ENCODE data around the gene HIF1A. TPM values are rescaled to one million over a fixed set of nuclear protein-coding genes. Genes with fewer than 3 reads are reported as not detected.

Gene HIF1A
- total and polyA plus RNA-seq, 2 of the 8 experiments (the other 6 are each of a cell fraction or from before 2014, with no cell fraction given) = 54.8 to 175 TPM

DNA sequence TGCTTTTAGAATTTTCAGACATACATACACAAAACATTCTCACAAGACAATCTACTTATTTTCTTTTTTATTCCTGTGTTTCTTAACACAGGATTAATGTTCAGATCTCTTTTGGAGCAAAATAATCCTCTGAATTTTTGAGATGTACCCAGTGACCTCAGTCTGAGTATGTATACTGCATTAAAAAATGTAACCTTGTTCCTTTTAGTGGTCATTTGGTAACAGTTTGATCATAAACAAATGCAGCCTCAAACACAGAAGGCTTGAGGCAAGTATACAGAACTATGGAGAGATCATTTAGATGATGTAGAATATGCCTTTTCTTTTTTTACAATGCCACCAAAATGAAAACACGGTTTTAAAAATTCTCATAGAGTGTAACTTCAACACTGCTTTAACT lies 9.7 kb downstream of the HIF1A start:
- Histone ChIP-seq H2BK12ac (ENCODE audit: low read depth, low read length) (no peak overlapping the region), H3K9ac (replicated peaks in 1 of 4; ENCODE audit: extremely low read depth in 1 of 4, low read depth in 3 of 4, low read length in 3 of 4) (no peak overlapping the region), H2AK5ac (ENCODE audit: low read depth, low read length) (no peak overlapping the region), H4K20me1 (replicated peaks in 1 of 2; ENCODE audit: control insufficient read depth in 1 of 2, insufficient read depth in 2 of 2, low read length in 2 of 2) (peaks cover 14 to 27% of the 10 kb centered on the region in 2 experiments), H3K23ac (ENCODE audit: insufficient read length) (no peak overlapping the region), H3K14ac (ENCODE audit: insufficient read length) (no peak overlapping the region), H2BK5ac (ENCODE audit: low read depth, low read length) (no peak overlapping the region), H3K79me1 (ENCODE audit: low read depth, low read length) (no peaks in the 10 kb centered on the region), H3K36me3 (ENCODE audit: control insufficient read depth in 2 of 4, insufficient read depth in 4 of 4, low read length in 3 of 4) (no peaks in the 10 kb centered on the region), H3K18ac (ENCODE audit: extremely low read depth, low read length) (no peak overlapping the region), H2AFZ (ENCODE audit: low read length) (no peak overlapping the region), H3K4me1 (replicated peaks in 1 of 4; ENCODE audit: control insufficient read depth in 3 of 4, insufficient read depth in 4 of 4, low read length in 3 of 4) (peaks cover 0 to 5% (median 1%) of the 10 kb centered on the region in 4 experiments; a peak in 3 of 7 replicates), H3K79me2 (ENCODE audit: control insufficient read depth in 1 of 2, insufficient read depth in 2 of 2, low read length in 2 of 2) (peaks cover 59 to 94% of the 10 kb centered on the region in 2 experiments), H4K8ac (ENCODE audit: extremely low read depth, insufficient read depth, low read length) (no peak overlapping the region), H3K56ac (replicated peaks; ENCODE audit: insufficient read length, low read depth, low read length) (no peak overlapping the region), H2BK20ac (ENCODE audit: low read length) (no peak overlapping the region), H2BK120ac (replicated peaks; ENCODE audit: low read depth, low read length) (no peak overlapping the region), H4K91ac (replicated peaks; ENCODE audit: insufficient read length, low read length) (no peak overlapping the region), H4K5ac (ENCODE audit: insufficient read length, low read depth, low read length) (no peak overlapping the region), H2BK15ac (ENCODE audit: low read length) (no peak overlapping the region), H3K4me2 (ENCODE audit: insufficient read depth in 1 of 2, low read depth in 2 of 2, low read length in 2 of 2) (no peak overlapping the region), H3K4me3 (ENCODE audit: extremely low read depth in 1 of 4, insufficient read depth in 2 of 4, low read depth in 3 of 4, low read length in 4 of 4) (no peak overlapping the region), H3K27ac (ENCODE audit: low read depth, low read length) (no peak overlapping the region), H3K9me3 (ENCODE audit: insufficient read depth in 2 of 2, low read depth in 1 of 2, low read length in 1 of 2) (no peaks in the 10 kb centered on the region), H3K4ac (replicated peaks; ENCODE audit: insufficient read length, low read depth, low read length) (no peak overlapping the region), H3K23me2 (ENCODE audit: low read depth, low read length) (no peaks in the 10 kb centered on the region), H3K27me3 (replicated peaks in 1 of 4; ENCODE audit: control insufficient read depth in 3 of 4, extremely low read depth in 1 of 4, insufficient read depth in 3 of 4, low read length in 3 of 4) (no peaks in the 10 kb centered on the region)
- no peak for FAIRE-seq
- WGBS, 2 experiments (ENCODE audit: extremely low coverage in 1 of 2, insufficient coverage in 1 of 2, insufficient read length in 1 of 2, insufficient replicate concordance in 2 of 2, low coverage in 1 of 2, low lambda C conversion rate in 2 of 2, missing lambda C conversion rate in 1 of 2) = 92% methylated on average over 1 of the region's 1 CpG; no CpG with 5 or more reads in 1 of the 2 experiments
- POLR2A ChIA-PET (ENCODE audit: partially characterized antibody) = interaction anchor here (1.8 to 3.5 kb wide), 2 partner anchors 9 to 14 kb away, joined by 5 to 25 read pairs; partner anchors contain the start of gene HIF1A
- DNase-seq (ENCODE audit: low read depth in 1 of 2, low spot score in 2 of 2) = no peak
- CTCF ChIA-PET (ENCODE audit: partially characterized antibody) = interaction anchor here (1.0 to 1.5 kb wide), 2 partner anchors 156 to 190 kb away, joined by 3 read pairs; no protein-coding TSS in a partner anchor
- TF ChIP-seq CHD2 (IDR thresholded peaks at IDR 0.05; ENCODE audit: low read length) (no peak), SUZ12 (IDR thresholded peaks at IDR 0.05; ENCODE audit: low read length) (no peak)
